ENCODE measurements around the gene TENM4.

DNA sequence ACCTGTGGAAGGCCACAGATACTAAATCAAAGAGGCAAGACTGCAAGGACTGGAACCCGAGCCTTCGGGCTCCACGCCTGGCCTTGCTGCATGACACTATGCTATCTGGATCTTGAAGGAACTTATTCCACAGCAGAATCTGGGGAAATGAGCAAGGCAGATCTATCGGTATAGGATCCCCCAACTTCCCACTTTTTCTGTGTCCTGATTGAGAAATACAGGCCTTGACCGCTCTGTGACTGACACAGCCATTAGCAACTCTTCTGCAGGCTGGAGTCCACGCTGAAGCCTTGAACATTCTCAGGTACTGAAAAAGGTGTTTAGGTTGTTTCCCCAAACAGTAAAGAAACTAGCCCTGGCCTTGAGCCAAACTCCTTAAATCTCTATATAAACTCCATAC lies 625.0 kb downstream of the TENM4 start:
- TF ChIP-seq POLR2A (IDR thresholded peaks at IDR 0.05) (no peak), POLR2AphosphoS5 (IDR thresholded peaks at IDR 0.05) (no peak)
